Hematopoietic multipotent progenitor cell (in vitro differentiated cells): ENCODE results near the gene NXF1. TPM values are rescaled to one million over a fixed set of nuclear protein-coding genes. Genes with fewer than 3 reads are reported as not detected.
"Not testable (repeated sequence)": the region's sequence is repeated elsewhere in the genome, so short reads cannot be mapped to it uniquely, and the experiment has no call there.

Experiments
- DNase-seq, 3 donors: peaks; one replicate each; pipeline ENCODE4 v3.0.0-alpha.2; 2011 to 2015; ENCODE audit warnings: low read depth in 2 of 3, low spot score in 2 of 3
- total RNA-seq: library from RNA; depleted of rRNA; stranded (reverse); fragments of >200 nt; gene quantifications from one replicate; pipeline ENCODE4 v1.2.3, GENCODE V29; 2012

NXF1 gene
- total RNA-seq, 1 donor, result 62.2 TPM

DNA sequence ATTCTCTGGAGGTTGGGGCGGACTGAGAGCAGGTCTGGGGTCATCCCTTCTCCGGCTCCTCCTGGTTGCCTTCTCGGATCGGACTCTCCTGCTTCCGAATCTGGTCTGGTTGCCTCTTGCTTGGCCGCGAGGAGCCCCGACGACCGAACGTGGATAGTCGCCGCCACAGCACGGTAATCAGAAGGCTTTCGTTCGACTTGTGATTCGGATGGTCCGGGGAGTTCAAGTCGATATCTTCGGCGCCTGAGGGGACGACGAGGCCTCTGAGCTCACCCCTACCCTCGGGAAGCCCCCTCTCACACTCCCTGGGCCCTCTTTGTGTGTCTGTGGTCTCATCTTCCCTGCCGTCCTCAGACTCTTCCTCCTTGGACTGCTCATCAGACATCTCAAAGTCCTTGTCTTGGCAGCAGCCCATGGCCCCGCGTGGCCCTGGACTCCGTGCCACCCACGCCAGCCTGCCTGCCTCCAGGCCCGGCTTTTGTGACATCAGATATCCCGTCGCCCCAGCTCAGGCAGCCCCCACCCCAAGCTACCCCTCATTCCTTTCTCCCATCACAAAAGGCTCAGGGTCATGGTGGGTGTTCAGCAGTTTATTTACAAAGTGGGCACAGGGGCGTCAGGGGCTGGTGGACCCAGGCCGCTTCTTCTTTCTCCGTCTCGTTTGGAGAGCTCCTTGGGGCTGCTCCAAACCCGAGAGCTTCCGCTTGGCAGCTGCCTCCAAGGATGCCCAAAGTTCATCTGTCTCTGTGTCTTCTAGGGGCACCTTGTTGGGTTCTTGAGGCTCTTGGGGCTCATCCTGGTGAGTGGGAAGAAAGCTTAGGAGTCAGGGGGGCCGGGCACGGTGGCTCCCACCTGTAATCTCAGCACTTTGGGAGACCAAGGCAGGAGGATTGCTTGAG is 27.3 kb upstream of the NXF1 start, which contains the start of gene TEX54:
Gene TEX54 (minus strand): TSS at position 506 of the 899 bp plus-strand sequence.
- no peak for DNase-seq

DNA sequence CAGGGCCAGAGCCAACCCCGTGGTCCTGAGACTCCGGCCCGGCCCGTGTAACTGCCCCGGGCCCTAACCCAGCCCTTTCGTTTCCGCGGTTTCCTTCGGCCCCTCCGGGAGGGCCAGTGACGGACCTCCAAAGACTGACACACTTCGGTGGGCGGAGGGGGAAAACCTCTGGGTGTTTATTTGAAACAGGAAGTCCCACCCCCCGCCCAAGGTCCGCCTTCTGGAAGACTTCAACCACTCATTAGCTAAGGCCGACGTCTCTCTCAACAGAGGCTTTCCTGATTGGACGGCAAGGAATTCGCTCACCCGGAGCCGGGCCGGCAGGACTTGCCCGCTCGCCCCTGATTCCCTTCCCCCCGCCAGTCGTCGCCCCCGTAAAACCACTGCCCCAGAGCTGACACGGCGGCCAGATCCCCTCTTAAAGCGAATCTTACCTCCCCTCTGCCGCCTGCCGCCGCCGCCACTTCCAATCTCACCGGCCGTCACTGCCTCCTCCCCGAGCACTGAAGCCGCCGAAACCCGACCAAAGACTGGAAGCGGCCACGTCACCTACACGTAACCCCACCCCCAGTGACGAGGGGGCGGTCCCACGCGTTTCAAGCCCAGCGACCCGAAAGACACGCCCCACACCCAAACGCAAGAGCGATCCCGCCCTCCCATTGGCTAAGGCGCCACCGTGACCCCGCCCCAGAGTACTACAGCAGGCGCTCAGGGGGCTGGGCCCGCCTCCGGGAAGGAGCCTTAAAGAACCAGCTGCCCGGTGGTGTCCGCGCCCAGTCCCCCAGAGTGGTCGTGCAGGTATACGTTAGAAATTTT is 26.5 kb upstream of the NXF1 start, which contains the start of gene STX5:
Gene STX5 (minus strand): TSS at position 532 of the 816 bp plus-strand sequence. CDS start 808 bp downstream, outside the sequence.
- DNase-seq, result peak; percentile 98 to 99 (median 99)

DNA sequence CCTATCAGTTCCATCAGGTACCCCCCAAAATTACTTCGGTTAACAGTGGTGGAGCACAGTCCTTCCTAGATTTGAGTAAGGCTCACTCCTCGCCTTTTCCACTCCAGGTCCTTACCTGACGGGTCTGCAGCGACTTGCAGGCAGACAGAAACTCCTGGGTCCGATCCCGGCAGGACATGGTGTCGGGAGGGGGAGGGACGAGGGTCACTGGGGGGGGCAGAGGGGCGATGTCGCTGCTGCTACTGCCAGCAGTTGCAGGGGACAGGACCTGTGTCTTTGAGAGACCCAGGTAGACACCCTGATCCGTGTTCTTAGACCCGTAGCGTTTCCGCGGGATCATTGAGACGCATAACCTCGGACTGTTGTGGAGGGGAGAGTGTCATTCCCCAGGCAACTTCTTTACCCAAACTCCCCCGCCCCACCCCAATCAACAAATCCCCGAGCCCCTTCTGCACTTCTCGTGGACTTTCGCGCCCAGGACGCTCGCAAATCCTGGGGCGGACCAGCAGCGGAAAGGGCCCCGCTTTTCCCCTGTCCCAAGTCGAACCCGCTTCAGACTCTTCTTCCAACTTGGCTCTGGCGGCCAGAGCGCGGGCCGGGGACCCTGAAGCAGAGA is 25.8 kb upstream of the NXF1 start:
- DNase-seq, result peak in 2 of 3 donors; percentile 74 to 84

DNA sequence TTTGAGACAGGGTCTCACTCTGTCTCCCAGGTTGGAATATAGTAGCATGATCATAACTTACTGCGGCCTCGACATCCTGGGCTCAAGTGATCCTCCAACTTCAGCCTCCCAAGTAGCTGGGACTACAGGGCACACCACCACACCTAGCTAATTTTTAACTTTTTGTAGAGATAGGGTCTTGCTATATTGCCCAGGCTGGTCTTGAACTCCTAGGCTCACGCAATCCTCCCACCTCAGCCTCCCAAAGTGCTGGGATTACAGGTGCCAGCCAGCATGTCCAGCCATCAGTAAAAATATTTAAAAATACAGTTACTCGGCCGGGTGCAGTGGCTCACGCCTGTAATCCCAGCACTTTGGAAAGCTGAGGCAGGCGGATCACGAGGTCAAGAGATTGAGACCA is 22.9 kb upstream of the NXF1 start:
- DNase-seq, result not testable (repeated sequence)

DNA sequence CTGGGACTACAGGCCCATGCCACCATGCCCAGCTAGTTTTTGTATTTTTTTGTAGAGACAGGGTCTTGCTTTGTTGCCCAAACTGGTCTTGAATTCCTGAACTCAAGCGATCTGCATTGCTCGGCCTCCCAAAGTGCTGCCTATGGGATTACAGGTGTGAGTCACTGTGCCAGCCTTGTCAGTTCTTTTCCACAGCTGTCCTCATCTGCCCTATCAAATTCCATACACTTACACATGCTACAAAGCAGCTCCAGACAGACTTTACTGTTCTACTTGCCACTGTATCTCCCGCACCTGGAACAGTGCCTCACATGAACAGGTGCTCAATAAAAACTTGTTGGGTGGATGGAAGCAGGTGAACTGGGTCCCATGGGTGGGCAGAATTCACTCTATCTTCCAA is 18.4 kb upstream of the NXF1 start:
- no peak for DNase-seq

DNA sequence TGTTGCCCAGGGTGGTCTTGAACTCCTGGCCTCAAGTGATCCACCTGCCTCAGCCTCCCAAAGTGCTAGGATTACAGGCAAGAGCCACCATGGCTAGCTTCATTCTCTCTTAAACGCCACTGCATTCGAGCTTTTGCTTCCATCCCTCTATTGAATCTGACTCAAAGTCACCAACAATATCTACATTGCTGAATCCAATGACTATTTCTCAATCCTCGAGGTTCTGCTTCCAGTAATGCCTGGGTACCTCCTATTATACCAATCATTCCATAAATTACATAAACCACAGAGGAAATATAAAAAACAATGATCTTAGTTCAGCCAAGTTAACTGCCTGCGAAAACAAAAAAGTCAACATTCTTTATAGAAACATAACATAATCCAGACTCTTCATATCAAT is 11.9 kb upstream of the NXF1 start:
- DNase-seq, result no peak

DNA sequence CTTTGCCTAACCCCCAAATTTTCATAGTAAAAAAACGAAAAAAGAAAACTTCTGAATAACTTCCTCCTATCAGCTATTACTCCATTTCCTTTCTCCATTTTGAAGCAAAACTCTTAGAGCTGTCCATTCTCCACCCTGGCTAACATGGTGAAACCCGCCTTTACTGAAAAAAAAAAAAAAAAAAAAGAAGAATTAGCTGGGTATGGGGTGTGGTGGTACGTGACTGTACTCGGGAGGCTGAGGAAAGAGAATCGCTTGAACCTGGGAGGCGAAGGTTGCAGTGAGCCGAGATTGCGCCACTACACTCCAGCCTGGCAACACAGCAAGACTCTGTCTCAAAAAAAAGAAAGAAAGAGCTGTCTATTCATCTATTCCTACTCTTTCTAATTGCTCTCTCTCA is 11.3 kb upstream of the NXF1 start:
- no peak for DNase-seq

DNA sequence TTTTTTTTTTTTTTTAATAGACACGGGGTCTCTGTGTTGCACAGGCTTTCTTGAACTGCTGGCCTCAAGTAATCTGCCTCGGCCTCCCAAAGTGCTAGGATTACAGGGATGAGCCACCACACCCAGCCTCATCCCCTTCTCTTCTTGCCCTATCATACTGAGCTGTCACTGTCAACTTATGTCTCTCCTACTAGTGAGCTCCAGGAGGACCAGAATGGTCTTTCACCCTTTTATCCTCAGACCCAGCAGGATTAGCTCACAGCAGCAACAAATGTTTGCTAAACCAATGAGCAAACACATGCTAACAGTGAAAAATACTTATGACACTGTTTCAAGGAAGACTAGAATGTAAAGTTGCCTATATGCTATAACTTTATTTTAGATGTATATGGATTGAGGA is 6.4 kb upstream of the NXF1 start:
- no peak for DNase-seq

DNA sequence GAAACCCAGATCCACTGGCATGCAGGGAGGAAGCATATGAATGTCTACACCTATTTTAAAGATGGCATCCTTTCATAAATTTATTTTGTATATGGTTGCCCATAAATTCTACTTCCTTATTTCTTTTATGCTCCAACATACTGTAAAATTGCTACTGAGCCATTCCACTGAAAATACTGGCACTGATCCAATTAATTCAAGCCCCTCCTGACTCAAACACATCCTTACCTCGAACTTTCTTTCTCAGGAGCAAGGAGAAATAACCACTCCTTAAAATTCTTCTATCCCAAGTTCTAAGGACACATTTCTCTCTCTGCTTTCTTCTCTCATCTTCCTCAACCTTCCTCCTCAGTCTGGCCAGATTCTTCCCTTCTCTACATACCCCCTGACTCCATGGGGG is 5.5 kb upstream of the NXF1 start:
- no peak for DNase-seq

DNA sequence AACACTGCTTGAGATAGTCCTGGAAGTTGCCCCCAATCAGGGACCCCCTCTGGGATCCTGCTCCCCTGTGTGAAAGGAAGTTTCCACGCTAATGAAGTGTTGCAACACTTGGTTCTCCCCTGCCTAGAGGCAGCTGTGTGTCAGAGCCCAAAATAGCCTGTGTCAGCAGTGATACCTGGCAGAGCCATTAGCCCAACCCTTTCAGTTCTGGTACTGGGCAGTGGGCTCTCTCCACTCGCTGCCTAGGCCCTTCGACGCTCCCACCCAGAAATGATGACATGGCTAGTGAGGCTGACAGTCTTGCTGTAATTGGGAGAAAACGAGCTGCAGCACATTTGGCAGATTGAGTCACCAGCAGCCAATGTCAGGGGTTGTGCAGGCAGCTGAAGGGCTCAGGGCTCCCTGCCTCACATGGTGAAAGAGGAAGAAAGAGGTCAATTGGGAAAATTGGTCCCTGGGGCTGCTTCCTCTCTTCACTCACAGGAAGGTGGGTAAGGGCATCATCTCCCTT is 1.4 kb upstream of the NXF1 start:
- no peak for DNase-seq

DNA sequence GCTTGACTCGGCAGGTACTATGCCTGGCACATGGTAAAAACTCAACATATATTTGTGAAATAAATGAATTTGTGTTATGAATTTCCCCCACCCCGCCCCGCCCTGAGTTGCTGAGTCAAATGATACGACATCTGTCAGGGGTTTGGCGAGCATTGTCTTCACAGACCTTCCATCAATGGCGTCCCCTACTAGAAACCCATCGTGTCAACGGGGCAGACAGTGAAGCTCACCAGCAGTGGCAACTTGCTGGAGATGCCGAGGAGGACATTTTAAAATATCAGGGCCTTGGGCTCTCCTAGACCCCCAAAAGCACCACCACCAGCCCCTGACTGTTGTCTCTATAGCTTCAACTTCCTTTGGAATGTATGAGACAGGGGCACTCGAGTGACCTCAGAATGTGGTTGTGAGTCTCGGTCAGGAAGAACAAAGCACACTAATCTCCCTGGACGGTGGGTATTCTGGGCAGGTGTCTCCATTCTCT is 761 bp upstream of the NXF1 start:
- no peak for DNase-seq

DNA sequence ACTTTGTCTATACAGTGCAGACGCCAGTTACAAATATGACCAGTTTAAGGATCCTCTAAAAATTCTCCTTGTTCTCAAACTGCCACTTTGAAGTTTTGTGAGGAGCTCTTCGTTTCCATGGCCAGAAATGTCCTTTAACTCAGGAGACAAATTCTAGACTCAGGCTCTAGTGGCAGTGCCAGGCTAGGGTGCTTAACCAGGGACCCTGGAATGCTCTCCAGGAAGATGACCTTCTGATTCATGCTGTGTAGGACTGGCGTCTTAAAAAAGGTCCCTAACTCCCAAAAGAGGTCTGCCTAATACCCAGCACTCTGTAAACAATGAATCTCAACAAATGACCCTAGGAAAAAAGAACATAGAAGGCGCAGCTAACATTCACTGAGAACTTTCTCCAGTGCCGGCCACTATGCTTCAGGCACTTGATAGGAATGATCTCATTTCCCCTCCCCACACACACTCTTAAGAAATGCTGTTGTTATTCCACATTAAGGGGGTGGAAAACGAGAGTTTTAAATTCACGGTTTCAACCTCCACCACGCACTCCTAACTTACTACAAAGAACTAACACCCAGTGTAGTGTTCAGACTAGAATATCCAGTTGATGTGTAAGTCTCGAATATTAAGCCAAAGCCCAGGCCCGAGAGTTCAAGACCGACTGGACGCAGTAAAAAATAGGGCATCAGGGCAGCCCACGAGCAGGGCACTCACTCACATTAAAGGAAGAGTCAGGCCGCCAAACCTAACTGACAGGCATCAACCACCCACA is 747 bp downstream of the NXF1 start:
- peak in 1 of 3 donors; percentile 25 for DNase-seq

DNA sequence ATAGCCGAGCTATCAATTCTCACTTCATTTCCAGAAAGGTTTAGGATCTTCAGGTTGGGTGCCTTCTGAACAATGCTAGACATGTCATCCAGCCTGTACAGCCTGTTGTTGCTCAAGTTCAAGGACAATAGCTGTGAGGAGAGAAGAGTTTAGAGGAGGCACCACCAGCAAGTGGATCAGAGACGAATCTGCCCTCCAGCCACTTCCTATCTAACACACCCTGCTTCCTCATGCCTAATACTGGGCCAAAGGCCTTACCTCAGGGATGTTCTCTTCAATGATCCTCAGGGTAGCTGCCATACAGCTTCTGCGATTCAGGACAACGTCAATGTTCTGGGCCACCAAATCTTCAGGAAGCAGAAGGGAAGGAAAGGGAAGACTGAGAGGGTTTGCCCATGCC is 4.2 kb downstream of the NXF1 start:
- no peak for DNase-seq

DNA sequence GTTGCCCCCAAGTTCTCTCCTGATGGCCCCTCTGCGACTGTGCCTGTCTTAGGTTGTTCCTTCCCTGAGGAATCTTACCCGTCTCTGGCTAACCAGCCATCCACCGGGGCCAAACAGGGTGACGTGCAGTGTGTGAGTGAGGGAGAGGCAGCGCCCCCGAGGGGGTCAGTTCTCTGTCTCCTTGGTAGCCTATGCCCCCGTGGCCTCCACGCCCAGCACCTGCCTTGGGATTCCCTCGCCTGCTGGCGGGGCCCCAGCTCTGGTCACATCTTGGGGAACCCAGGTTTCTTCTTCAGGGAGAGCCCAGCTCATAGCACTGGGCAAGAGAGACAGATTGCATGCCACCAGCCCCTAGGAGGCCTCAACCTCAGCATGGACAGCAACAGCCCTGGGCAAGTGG is 5.8 kb downstream of the NXF1 start:
- DNase-seq, result no peak

DNA sequence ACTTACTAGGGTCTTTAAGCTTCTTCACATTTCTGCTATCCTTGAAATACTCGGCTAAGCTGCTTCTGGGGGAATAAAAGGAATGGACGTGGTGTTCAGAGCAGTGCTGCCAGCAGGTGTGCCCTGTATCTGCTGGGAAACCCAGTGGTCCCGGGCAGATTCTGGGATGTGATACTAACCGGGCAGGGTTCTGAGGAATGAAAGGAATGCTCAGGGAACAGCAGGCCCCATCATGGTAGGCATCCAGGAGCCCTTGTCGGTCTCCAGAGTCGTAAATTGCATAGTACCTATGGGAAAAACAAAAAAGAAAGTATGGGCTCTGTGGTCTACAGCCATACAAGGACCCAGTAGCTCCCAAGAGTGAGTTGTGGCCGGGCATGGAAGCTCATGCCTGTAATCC is 9.0 kb downstream of the NXF1 start:
- DNase-seq, result no peak

DNA sequence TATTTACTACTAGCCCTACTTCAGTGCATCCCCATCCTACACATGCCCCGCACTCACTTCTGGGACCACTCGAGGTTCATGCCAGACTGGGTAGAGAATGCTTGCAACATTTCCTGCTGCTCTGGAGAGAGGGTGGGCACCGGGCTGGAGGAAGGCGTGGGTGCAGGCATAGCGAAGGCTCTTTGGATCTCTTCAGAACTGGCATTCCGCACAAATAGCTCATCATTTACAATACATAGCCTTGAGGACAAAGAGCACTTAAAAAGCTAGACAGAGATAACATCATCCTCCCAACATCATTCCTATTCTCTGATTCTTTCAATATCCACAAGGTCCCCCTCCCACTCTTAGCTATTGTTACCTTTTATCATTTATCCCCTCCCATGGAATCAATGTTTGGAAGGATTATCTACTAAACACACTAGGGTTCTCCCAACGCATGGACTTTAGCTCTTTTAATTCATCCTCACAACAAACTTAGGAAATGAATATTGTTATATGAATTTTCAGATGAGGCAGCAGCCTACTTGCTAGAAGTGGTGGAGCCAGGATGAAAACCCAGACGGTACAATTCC is 11.0 kb downstream of the NXF1 start:
- no peak for DNase-seq

DNA sequence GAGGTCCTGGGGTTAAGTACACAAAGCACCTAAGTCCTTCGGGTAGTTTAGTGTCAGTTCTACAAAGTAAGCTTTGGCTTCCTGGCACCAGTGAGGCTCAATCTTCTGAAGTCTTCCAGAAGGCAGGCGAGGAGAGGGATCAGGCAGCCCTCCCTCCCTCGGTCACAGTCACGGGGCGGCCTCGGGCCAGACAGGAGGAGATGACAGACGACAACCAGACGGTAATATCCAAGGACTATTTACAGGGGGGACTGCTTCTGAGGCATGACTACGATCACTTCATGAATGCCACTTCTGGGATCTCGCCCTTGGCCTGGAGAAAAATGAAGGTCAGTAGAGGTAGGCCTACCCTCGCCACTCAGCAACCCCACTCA is 13.1 kb downstream of the NXF1 start:
- peak in 1 of 3 donors; percentile 32 for DNase-seq

DNA sequence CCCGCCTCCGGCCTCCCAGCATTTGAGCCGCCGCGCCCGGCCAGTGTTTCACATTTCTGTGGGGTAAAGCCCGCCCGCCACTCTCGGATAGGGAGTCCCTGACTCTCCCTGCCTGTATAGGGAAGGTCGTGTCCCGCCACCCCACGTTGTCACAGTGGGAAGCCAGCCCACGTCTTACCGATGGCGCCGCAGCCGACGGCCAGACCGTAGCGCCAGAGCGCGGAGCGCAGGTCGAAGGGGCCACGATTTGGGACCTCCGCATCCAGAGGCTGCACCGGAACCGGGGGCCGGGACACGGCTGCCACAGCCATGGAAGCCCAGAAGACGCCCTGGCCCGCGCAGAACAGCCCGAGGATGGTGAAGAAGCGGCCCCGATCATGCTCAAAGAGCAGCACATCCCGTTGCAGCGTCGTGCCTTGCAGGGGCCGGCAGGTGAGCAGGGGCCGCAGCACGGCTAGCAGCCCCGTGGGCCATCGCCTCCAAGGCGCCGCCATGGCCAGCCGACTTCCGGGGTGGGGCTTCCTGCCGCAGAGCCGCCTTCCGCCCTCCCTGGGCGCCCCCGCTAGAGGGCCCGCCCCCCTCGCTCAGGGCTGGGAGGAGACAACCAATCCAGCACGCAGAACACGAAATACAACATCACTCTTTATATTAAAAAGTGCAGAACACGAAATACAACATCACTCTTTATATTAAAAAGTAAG is 13.6 kb downstream of the NXF1 start, which contains the start of gene TMEM223:
Gene TMEM223 (minus strand): TSS at position 506 of the 701 bp plus-strand sequence. CDS start 12 bp downstream, at position 494.
- DNase-seq, result peak; percentile 69 to 89 (median 86)

DNA sequence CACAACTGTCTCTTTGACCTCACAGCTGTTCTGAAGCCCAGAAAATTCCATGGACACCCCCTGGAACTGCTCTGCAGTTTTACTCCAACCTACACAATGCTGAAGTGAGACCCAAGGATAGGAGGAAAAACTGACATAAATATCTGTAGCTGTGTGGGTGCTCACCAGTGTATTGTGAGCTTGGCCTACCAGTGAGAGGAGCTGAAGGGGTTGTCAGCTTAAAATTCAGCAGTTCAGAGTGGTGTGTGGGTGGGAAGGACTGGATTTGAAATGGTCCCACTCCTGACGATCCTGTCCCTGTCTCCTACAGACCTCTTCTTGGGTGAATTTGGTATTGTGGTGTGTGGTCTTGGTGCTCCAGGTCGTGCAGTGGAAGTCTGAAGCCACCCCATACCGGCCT is 15.7 kb downstream of the NXF1 start:
- no peak for DNase-seq
